Measurements from ENCODE around the gene WNT9A. TPM values are rescaled to one million over a fixed set of nuclear protein-coding genes. Genes with fewer than 3 reads are reported as not detected.
"Not testable (repeated sequence)": the region's sequence is repeated elsewhere in the genome, so short reads cannot be mapped to it uniquely, and the experiment has no call there.

The WNT9A gene
- total and polyA plus RNA-seq, 2 of the 4 experiments (the other 2 are of a cell fraction): 0.18 to 0.36 TPM

- H3K27me3 ChIP-seq (ENCODE audit: control insufficient read depth, insufficient read depth, low read length); H3K56ac ChIP-seq (ENCODE audit: extremely low read depth, insufficient read depth, low read length); H2BK20ac ChIP-seq (ENCODE audit: low read depth, low read length); H3K79me1 ChIP-seq (ENCODE audit: low read depth in 1 of 2, low read length in 2 of 2); H3K27ac ChIP-seq (ENCODE audit: insufficient read depth, low read length); H3K4me3 ChIP-seq (ENCODE audit: insufficient read depth, low read depth, low read length); H3K36me3 ChIP-seq (ENCODE audit: control insufficient read depth, insufficient read depth, low read length); H3K9me1 ChIP-seq (ENCODE audit: insufficient read depth, low read length); intact Hi-C loops (cut with micrococcal nuclease); H2AK5ac ChIP-seq (ENCODE audit: low read depth, low read length); H3K4me2 ChIP-seq (ENCODE audit: low read depth, low read length); H3K9me3 ChIP-seq (ENCODE audit: control insufficient read depth, insufficient read depth, low read length); H2BK5ac ChIP-seq (ENCODE audit: low read depth, low read length, poor library complexity, severe bottlenecking); POLR2A ChIA-PET (ENCODE audit: unreplicated experiment); H3K4me1 ChIP-seq (ENCODE audit: control insufficient read depth, insufficient read depth, low read length); H2BK15ac ChIP-seq (ENCODE audit: low read depth, low read length); H4K8ac ChIP-seq (ENCODE audit: low read depth in 2 of 2, low read length in 2 of 2); H4K91ac ChIP-seq (ENCODE audit: insufficient read depth, low read depth, low read length); DNase-seq; H4K20me1 ChIP-seq (ENCODE audit: insufficient read depth, low read length); H2BK120ac ChIP-seq (ENCODE audit: low read depth, low read length); H3K4ac ChIP-seq (ENCODE audit: low read depth, low read length); dilution Hi-C loops (cut with HindIII; ENCODE audit: low sequenced_read_pairs, unreplicated experiment); H3K23ac ChIP-seq (ENCODE audit: low read depth, low read length); H3K18ac ChIP-seq (ENCODE audit: low read depth, low read length); H2AFZ ChIP-seq (replicated peaks; ENCODE audit: low read length, poor library complexity); H3K14ac ChIP-seq (replicated peaks; ENCODE audit: low read depth, low read length); ATAC-seq (ENCODE audit: low read depth); BruUV-seq (replicated peaks); H4K5ac ChIP-seq (ENCODE audit: low read depth, low read length); H2AK9ac ChIP-seq (replicated peaks; ENCODE audit: low read depth, low read length, poor library complexity); in situ Hi-C loops (cut with MboI; ENCODE audit: low sequenced_read_pairs); CTCF ChIA-PET; H3K9ac ChIP-seq (ENCODE audit: low read depth, low read length): not testable (repeated sequence)
- 60% methylated on average over 2 of the region's 19 CpGs; no CpG with 5 or more reads in 1 of the 2 experiments for WGBS, 2 experiments (ENCODE audit: extremely low coverage in 2 of 2, insufficient read length in 1 of 2)
Observed at GRCh38 chr1:227972283-227972679, 24.5 kb upstream of the WNT9A start.

GRCh38 chr1:227971643-227972282, 24.0 kb upstream of the WNT9A start:
- H2AK5ac ChIP-seq (ENCODE audit: low read depth, low read length); H3K9ac ChIP-seq (ENCODE audit: low read depth, low read length); H3K9me3 ChIP-seq (ENCODE audit: control insufficient read depth, insufficient read depth, low read length); H3K4me2 ChIP-seq (ENCODE audit: low read depth, low read length); H2BK120ac ChIP-seq (ENCODE audit: low read depth, low read length); ATAC-seq (ENCODE audit: low read depth); H4K8ac ChIP-seq (ENCODE audit: low read depth in 2 of 2, low read length in 2 of 2); CTCF ChIA-PET; H3K4me3 ChIP-seq (ENCODE audit: insufficient read depth, low read depth, low read length); H3K23ac ChIP-seq (ENCODE audit: low read depth, low read length); H3K4ac ChIP-seq (ENCODE audit: low read depth, low read length); H3K27me3 ChIP-seq (ENCODE audit: control insufficient read depth, insufficient read depth, low read length); H3K56ac ChIP-seq (ENCODE audit: extremely low read depth, insufficient read depth, low read length); in situ Hi-C loops (cut with MboI; ENCODE audit: low sequenced_read_pairs); BruUV-seq (replicated peaks); H2BK20ac ChIP-seq (ENCODE audit: low read depth, low read length); H3K14ac ChIP-seq (replicated peaks; ENCODE audit: low read depth, low read length); H2BK5ac ChIP-seq (ENCODE audit: low read depth, low read length, poor library complexity, severe bottlenecking); DNase-seq; H3K4me1 ChIP-seq (ENCODE audit: control insufficient read depth, insufficient read depth, low read length); intact Hi-C loops (cut with micrococcal nuclease); H4K20me1 ChIP-seq (ENCODE audit: insufficient read depth, low read length); POLR2A ChIA-PET (ENCODE audit: unreplicated experiment); H3K27ac ChIP-seq (ENCODE audit: insufficient read depth, low read length); H3K79me1 ChIP-seq (ENCODE audit: low read depth in 1 of 2, low read length in 2 of 2); dilution Hi-C loops (cut with HindIII; ENCODE audit: low sequenced_read_pairs, unreplicated experiment); H4K91ac ChIP-seq (ENCODE audit: insufficient read depth, low read depth, low read length); H3K9me1 ChIP-seq (ENCODE audit: insufficient read depth, low read length); H2BK15ac ChIP-seq (ENCODE audit: low read depth, low read length); H3K18ac ChIP-seq (ENCODE audit: low read depth, low read length); H2AK9ac ChIP-seq (replicated peaks; ENCODE audit: low read depth, low read length, poor library complexity); H4K5ac ChIP-seq (ENCODE audit: low read depth, low read length); H3K36me3 ChIP-seq (ENCODE audit: control insufficient read depth, insufficient read depth, low read length); H2AFZ ChIP-seq (replicated peaks; ENCODE audit: low read length, poor library complexity): not testable (repeated sequence)
- 80% methylated on average over 3 of the region's 27 CpGs; no CpG with 5 or more reads in 1 of the 2 experiments for WGBS, 2 experiments (ENCODE audit: extremely low coverage in 2 of 2, insufficient read length in 1 of 2)
